GM12865 (cell line): ENCODE measurements around the gene RMND5A.

Source experiments
- DNase-seq: peaks from one replicate; pipeline ENCODE4 v3.0.0; 2010; ENCODE audit warnings: low read depth
- H3K4me3 ChIP-seq: 2 replicates; pipeline ENCODE4 v1.5.1; 2011; ENCODE audit warnings: mild to moderate bottlenecking, low read depth, low read length, control low read depth
- CTCF ChIP-seq: IDR thresholded peaks from 2 replicates; pipeline ENCODE4 v1.5.1; 2011; ENCODE audit warnings: low read length, control low read depth, low read depth, inconsistent platforms; ENCODE audit not compliant: insufficient read depth; ENCODE audit errors: missing control alignments

Gene RMND5A

GRCh38 chr2:86774862-86775261, 54.8 kb downstream of the RMND5A start:
- no peak for TF ChIP-seq CTCF
- no peak overlapping the region for H3K4me3 ChIP-seq
- no peak for DNase-seq

DNA sequence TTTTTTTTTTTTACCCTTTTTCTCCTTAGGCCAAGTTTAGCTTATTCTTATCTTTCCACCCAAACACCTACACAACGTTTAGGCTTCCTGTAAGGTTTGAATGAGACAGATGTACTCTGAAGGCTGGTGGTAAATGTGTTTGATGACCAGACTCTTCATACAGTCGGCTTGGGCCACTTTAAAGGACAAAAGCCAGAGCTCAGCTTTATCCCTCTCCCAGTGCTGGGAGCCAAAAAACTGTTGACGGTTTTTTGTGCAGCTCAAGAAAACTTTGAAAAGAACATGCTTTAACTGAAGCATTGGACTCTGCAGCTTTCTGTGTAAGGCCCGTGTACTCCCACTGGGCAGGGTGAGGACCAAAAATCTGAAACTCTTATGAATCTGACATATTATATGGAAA, 55.2 kb downstream of the RMND5A start:
- no peak overlapping the region for H3K4me3 ChIP-seq
- no peak for DNase-seq
- no peak for TF ChIP-seq CTCF

GRCh38 chr2:86776532-86776931, 56.4 kb downstream of the RMND5A start:
- no peak for DNase-seq
- TF ChIP-seq CTCF = no peak
- H3K4me3 ChIP-seq = no peak overlapping the region

- H3K4me3 ChIP-seq = no peak overlapping the region
- DNase-seq = no peak
- TF ChIP-seq CTCF = no peak
Measured at GRCh38 chr2:86778957-86779356, 58.9 kb downstream of the RMND5A start.

DNA sequence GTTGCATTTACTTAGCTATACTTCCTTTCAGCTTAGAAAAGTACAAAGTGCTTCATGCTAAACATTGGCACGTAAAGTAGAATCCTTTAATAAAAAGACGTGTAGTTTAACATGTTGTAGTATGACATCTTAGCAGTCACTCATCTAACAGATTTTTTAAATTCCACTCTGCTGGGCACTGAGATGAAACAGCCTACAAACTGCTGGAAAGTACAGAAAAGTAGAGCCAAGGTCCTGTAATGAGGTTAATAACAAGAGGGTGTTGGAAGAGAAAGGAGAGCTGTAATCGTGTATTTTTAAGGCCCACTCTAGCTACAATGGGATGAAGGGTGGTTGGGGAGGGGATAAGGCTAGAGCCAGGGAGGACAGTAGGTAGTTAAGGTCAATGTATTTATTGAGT, 59.9 kb downstream of the RMND5A start:
- no peak for TF ChIP-seq CTCF
- no peak overlapping the region for H3K4me3 ChIP-seq
- no peak for DNase-seq

DNA sequence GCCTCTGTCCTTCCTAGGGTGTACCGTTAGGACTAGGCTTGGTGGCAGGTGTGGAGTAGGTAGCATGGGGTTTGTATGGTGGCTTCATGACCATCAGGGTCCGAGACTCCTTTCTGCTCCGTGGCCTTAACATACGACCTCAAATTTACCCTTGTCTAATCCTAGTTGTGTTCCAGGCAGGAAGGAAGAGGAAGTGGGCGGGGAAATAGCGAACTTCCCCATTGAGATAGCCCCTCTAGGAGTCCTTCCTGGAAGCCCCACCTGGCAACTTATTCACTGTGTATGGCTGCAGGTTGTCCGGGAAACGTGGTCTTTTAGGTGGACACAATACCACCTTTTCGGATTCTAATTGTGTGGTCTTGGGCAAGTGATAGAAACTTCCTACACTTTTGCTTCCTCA, 61.3 kb downstream of the RMND5A start:
- TF ChIP-seq CTCF = no peak
- no peak overlapping the region for H3K4me3 ChIP-seq
- no peak for DNase-seq

- no peak for DNase-seq
- H3K4me3 ChIP-seq = no peak overlapping the region
- no peak for TF ChIP-seq CTCF
Measured at GRCh38 chr2:86782748-86783147, 62.7 kb downstream of the RMND5A start.
